Neural cell (in vitro differentiated cells): ENCODE data around the gene GRAP2. TPM values are rescaled to one million over a fixed set of nuclear protein-coding genes. Genes with fewer than 3 reads are reported as not detected.

Experiments
- H2AFZ ChIP-seq: fragments of 200-600, 300-800 bp; sonication (generic), shearing (Covaris generic); 2 replicates; pipeline ENCODE4 v1.6.0; 2014; ENCODE audit warnings: low read depth, mild to moderate bottlenecking, antibody characterized with exemption, low read length, moderate library complexity
- H3F3A ChIP-seq: fragments of 200-600 bp; shearing (Covaris generic); 2 replicates; pipeline ENCODE4 v1.6.1; 2016; ENCODE audit warnings: mild to moderate bottlenecking, moderate library complexity, mixed read lengths, antibody characterized with exemption, low read length; ENCODE audit not compliant: insufficient read depth, poor library complexity, severe bottlenecking
- H3K27ac ChIP-seq: fragments of 200-600, 300-800 bp; sonication (generic), shearing (Covaris generic); 2 replicates; pipeline ENCODE4 v1.5.1; 2014; ENCODE audit warnings: mild to moderate bottlenecking, low read length, moderate library complexity
- H3K27me3 ChIP-seq: fragments of 300-800, 200-600 bp; sonication (generic), shearing (Covaris generic); 2 replicates; pipeline ENCODE4 v1.6.0; 2014; ENCODE audit warnings: mild to moderate bottlenecking, low read depth, low read length, moderate library complexity; ENCODE audit not compliant: insufficient read depth
- H3K36me3 ChIP-seq: fragments of 300-800, 200-600 bp; sonication (generic), shearing (Covaris generic); 2 replicates; pipeline ENCODE4 v1.5.1; 2014; ENCODE audit warnings: mild to moderate bottlenecking, antibody characterized with exemption, low read length, moderate library complexity; ENCODE audit not compliant: insufficient read depth
- H3K4me2 ChIP-seq: fragments of 300-800, 200-600 bp; sonication (generic), shearing (Covaris generic); 2 replicates; pipeline ENCODE4 v1.6.0; 2014; ENCODE audit warnings: mild to moderate bottlenecking, low read length
- H3K4me3 ChIP-seq: fragments of 300-800, 200-600 bp; sonication (generic), shearing (Covaris generic); 2 replicates; pipeline ENCODE4 v1.5.1; 2014; ENCODE audit warnings: mild to moderate bottlenecking, low read length, moderate library complexity
- H3K79me2 ChIP-seq: fragments of 200-600 bp; shearing (Covaris generic); replicated peaks from 2 replicates; pipeline ENCODE4 v1.6.0; 2014; ENCODE audit warnings: mild to moderate bottlenecking, low read length, moderate library complexity; ENCODE audit not compliant: insufficient read depth
- H3K9ac ChIP-seq: fragments of 300-800, 200-600 bp; sonication (generic), shearing (Covaris generic); 2 replicates; pipeline ENCODE4 v1.6.1; 2016; ENCODE audit warnings: mild to moderate bottlenecking, low read length, mixed read lengths
- H3K9me2 ChIP-seq: fragments of 200-600 bp; shearing (Covaris generic); 2 replicates; pipeline ENCODE4 v1.6.1; 2016; ENCODE audit warnings: mild to moderate bottlenecking, low read length, mixed read lengths; ENCODE audit not compliant: insufficient read depth
- H3K9me3 ChIP-seq: fragments of 200-600, 300-800 bp; sonication (generic), shearing (Covaris generic); 2 replicates; pipeline ENCODE4 v1.6.1; 2016; ENCODE audit warnings: mild to moderate bottlenecking, mixed run types, low read length, moderate library complexity, mixed read lengths
- H4K20me1 ChIP-seq: fragments of 200-600 bp; shearing (Covaris generic); 2 replicates; pipeline ENCODE4 v1.6.1; 2016; ENCODE audit warnings: mild to moderate bottlenecking, mixed run types; ENCODE audit not compliant: insufficient read depth
- CTCF ChIP-seq: fragments of 450-650 bp; IDR thresholded peaks from 2 replicates; pipeline ENCODE4 v1.5.1; 2014; ENCODE audit warnings: antibody characterized with exemption, mild to moderate bottlenecking, moderate library complexity; ENCODE audit not compliant: poor library complexity, severe bottlenecking
- EP300 ChIP-seq: fragments of 450-650 bp; conservative IDR thresholded peaks from 2 replicates; pipeline ENCODE4 v1.6.1; 2014; ENCODE audit warnings: antibody characterized with exemption, mild to moderate bottlenecking, moderate library complexity; ENCODE audit not compliant: poor library complexity, severe bottlenecking
- EZH2 ChIP-seq: fragments of 200-600, 300-800 bp; shearing (Covaris generic), sonication (generic); IDR thresholded peaks from 2 replicates; pipeline ENCODE4 v1.6.1; 2014; ENCODE audit warnings: antibody characterized with exemption, low read length, borderline replicate concordance, mild to moderate bottlenecking; ENCODE audit not compliant: insufficient read depth, poor library complexity, severe bottlenecking
- MXI1 ChIP-seq: fragments of 450-650 bp; conservative IDR thresholded peaks from 2 replicates; pipeline ENCODE4 v1.6.1; 2014; ENCODE audit warnings: antibody characterized with exemption, mild to moderate bottlenecking; ENCODE audit not compliant: poor library complexity, severe bottlenecking
- POLR2AphosphoS5 ChIP-seq: IDR thresholded peaks from 2 replicates; pipeline ENCODE4 v1.6.1; 2012
- RAD21 ChIP-seq: fragments of 450-650 bp; conservative IDR thresholded peaks from 2 replicates; pipeline ENCODE4 v1.6.1; 2014; ENCODE audit warnings: antibody characterized with exemption, mild to moderate bottlenecking, moderate library complexity
- REST ChIP-seq: IDR thresholded peaks from 2 replicates; pipeline ENCODE4 v1.6.1; 2012; ENCODE audit warnings: borderline replicate concordance
- SMC3 ChIP-seq: fragments of 450-650 bp; conservative IDR thresholded peaks from 2 replicates; pipeline ENCODE4 v1.6.1; 2014; ENCODE audit warnings: antibody characterized with exemption, mild to moderate bottlenecking, moderate library complexity; ENCODE audit not compliant: poor library complexity
- TAF1 ChIP-seq: IDR thresholded peaks from 2 replicates; pipeline ENCODE4 v1.6.1; 2012; ENCODE audit warnings: low read depth
- polyA plus RNA-seq: library from polyadenylated mRNA; depleted of rRNA; stranded (reverse); fragments of >200 nt; gene quantifications from 2 replicates; pipeline ENCODE4 v1.2.3, GENCODE V29; 2014

Gene GRAP2
- polyA plus RNA-seq, 1 donor from 2014 or later: 0.30 TPM

- TF ChIP-seq EZH2 (no peak), SMC3 (no peak), POLR2AphosphoS5 (no peak), MXI1 (no peak), EP300 (no peak), TAF1 (no peak), CTCF (no peak), RAD21 (no peak), REST (no peak)
These were observed 84.6 kb downstream of the GRAP2 start for GRCh38 chr22:39985383-39986035.

GRCh38 chr22:39988386-39989114, 87.7 kb downstream of the GRAP2 start:
- Histone ChIP-seq H3K4me3 (no peak overlapping the region), H3F3A (no peaks in the 10 kb centered on the region), H2AFZ (no peak overlapping the region), H3K79me2 (no peaks in the 10 kb centered on the region), H3K4me2 (no peak overlapping the region), H3K36me3 (no peaks in the 10 kb centered on the region), H3K27ac (no peak overlapping the region), H3K9me2 (no peaks in the 10 kb centered on the region), H3K9ac (no peak overlapping the region), H3K9me3 (no peaks in the 10 kb centered on the region), H3K27me3 (peaks cover 14% of the 10 kb centered on the region), H4K20me1 (no peaks in the 10 kb centered on the region)
- TF ChIP-seq CTCF (no peak), EP300 (no peak), RAD21 (no peak), MXI1 (no peak), SMC3 (no peak), TAF1 (no peak), EZH2 (no peak), POLR2AphosphoS5 (no peak), REST (no peak)

More at GRCh38 chr22:39985383-39986035, 84.6 kb downstream of the GRAP2 start:
- Histone ChIP-seq H2AFZ (no peak overlapping the region), H3K36me3 (no peaks in the 10 kb centered on the region), H3K9me2 (no peaks in the 10 kb centered on the region), H3K9me3 (no peaks in the 10 kb centered on the region), H3K4me2 (no peak overlapping the region), H3K27me3 (no peaks in the 10 kb centered on the region), H4K20me1 (no peaks in the 10 kb centered on the region), H3K4me3 (no peak overlapping the region), H3K79me2 (no peaks in the 10 kb centered on the region), H3K27ac (no peak overlapping the region), H3K9ac (no peak overlapping the region), H3F3A (no peaks in the 10 kb centered on the region)
